ENCODE results near the gene RAB11FIP3.

RAB11FIP3 gene

DNA sequence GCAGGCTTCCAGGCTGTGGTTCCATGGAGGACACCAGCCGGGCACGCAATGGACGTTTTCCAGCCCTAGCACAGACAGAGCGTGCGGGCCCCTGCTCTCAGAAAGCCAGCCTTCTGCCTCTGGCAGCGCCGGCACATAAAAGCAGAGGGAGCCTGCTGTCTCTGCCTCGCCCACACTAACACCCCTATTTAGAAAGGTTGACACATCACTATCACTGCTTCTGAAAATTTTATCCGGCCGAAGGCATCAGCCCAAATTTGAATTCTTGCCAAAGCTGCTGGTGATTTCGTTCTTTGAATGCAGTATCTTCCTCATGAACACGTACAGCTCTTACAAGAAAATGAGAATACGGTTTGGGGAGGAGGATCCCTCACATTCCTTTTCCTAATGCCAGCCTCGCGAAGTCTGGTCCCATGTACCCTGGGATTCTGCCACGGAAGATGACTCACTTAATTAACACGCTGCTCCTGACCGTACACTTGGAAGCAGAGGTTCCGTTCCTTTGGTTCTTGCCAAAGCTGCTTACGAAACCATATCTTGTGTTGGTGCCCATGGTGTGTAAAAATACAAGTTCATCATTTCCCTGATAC lies 1.3 kb upstream of the RAB11FIP3 start:
- peak; percentile 46 for DNase-seq

DNA sequence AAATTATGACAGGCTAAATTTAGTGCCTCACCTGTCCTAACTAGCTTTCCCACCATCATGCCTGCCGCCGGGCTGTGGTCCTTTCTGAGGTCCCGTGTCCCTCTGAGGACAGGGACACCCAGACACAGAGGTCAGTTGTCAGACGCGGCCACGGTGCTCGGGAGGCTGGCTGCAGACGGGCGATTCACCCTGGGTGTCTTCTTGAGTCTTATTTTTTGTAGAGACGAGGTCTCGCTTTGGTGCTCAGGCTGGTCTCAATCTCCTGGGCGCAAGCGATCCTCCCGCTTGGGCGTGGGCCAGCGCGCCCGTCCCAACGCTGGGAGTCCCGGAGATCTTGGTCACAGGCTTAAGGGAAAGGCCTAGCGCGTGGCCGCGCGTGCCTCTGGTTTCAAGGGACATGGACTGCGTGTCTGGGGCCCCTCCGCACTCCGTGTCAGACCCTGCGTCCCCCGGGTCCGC lies 797 bp upstream of the RAB11FIP3 start:
- peak; percentile 58 for DNase-seq

GRCh38 chr16:425740-426114 lies 278 bp downstream of the RAB11FIP3 start:
- DNase-seq, result no peak

DNA sequence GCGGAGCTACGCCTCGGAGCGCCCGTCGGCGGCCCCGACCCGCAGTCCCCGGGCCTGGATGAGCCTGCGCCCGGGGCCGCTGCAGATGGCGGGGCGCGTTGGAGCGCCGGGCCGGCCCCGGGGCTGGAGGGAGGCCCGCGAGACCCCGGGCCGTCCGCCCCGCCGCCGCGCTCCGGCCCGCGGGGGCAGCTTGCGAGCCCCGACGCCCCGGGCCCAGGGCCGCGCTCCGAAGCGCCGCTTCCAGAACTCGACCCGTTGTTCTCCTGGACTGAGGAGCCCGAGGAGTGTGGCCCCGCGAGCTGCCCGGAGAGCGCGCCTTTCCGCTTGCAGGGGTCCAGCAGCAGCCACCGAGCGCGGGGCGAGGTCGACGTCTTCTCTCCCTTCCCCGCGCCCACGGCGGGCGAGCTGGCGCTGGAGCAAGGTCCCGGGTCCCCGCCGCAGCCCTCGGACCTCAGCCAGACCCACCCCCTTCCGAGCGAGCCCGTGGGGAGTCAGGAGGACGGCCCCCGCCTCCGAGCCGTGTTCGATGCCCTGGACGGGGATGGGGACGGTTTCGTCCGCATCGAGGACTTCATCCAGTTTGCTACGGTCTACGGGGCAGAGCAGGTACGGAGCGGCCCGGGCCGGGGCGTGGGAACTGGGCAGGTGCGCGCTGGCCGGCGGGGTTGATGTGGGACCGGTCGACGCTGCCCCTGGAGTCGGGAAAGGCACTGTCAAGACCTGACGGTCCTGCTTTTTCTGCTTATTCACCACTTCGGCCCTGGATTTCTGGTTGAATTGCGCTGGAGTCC lies 861 bp downstream of the RAB11FIP3 start:
- no peak for DNase-seq

- peak; percentile 10 for DNase-seq
Observed at GRCh38 chr16:426906-427249, 1.4 kb downstream of the RAB11FIP3 start.

DNA sequence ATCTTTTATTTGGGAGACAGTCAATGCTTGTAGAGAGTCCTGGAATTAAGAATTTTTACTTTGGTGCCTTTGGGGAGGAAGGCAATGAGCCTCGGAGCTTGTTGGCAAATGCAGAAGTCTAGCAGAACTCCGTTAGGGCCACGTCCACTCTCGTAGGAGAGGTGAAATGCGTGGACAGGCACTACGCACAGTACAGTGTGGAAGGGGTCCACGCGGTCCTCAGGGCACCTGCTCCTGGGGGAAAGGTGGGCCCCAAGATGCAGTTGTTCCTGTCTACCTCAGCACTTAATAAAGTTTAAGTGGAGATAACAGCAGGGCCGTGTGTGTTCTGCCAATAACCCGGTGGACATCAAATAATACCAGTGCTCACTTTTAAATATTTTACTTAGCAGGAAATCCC lies 1.8 kb downstream of the RAB11FIP3 start:
- DNase-seq, result no peak

- no peak for DNase-seq
Observed at GRCh38 chr16:430904-431303, 5.5 kb downstream of the RAB11FIP3 start.

- no peak for DNase-seq
Observed at GRCh38 chr16:440627-441026, 15.2 kb downstream of the RAB11FIP3 start.

GRCh38 chr16:441447-441846 lies 16.0 kb downstream of the RAB11FIP3 start:
- DNase-seq, result no peak

- DNase-seq, result no peak
Observed at GRCh38 chr16:442976-443375, 17.5 kb downstream of the RAB11FIP3 start.

- no peak for DNase-seq
Observed at GRCh38 chr16:444027-444426, 18.6 kb downstream of the RAB11FIP3 start.

- DNase-seq, result no peak
Observed at GRCh38 chr16:445566-445965, 20.1 kb downstream of the RAB11FIP3 start.

DNA sequence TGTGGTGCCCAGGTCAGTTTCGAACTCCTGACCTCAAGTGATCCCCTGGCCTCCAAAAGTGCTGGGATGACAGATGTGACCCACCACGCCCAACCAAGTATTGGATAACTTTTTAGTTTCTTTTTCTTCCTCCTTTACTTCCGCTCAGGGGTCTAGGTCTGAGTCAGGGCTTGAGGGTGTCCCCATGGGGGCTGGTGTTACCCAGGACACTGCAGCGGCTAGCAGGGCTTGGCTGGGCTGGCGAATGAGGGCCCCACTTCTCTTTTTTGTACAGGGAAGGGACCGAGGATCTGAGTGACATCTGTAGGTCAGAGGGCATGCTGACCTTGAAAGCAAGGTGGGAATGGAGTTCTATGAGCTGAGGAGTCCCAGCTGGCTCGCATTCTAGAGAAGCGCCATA lies 24.9 kb downstream of the RAB11FIP3 start:
- no peak for DNase-seq

GRCh38 chr16:450785-451512 lies 25.5 kb downstream of the RAB11FIP3 start:
- DNase-seq, result no peak

GRCh38 chr16:454397-454940 lies 29.0 kb downstream of the RAB11FIP3 start:
- DNase-seq, result no peak

DNA sequence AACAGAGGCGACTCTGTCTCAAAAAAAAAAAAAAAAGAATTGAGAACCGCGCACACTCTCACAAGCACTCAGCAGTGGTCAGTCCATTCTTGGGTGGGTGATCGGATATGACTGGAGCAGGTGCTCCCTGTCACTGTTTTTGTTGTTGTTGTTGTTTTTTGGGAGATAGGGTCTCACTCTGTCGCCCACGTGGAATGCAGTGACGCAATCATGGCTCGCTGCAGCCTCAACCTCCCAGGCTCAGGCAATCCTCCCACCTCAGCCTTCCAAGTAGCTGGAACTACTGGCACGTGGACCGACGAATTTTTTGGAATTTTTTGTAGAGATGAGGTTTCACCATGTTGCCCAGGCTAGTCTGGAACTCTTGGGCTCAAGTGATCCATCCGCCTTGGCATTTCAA lies 30.0 kb downstream of the RAB11FIP3 start:
- no peak for DNase-seq

- DNase-seq, result peak; percentile 33
Observed at GRCh38 chr16:456891-457483, 31.5 kb downstream of the RAB11FIP3 start.

- peak; percentile 45 for DNase-seq
Observed at GRCh38 chr16:457732-458400, 32.4 kb downstream of the RAB11FIP3 start.

DNA sequence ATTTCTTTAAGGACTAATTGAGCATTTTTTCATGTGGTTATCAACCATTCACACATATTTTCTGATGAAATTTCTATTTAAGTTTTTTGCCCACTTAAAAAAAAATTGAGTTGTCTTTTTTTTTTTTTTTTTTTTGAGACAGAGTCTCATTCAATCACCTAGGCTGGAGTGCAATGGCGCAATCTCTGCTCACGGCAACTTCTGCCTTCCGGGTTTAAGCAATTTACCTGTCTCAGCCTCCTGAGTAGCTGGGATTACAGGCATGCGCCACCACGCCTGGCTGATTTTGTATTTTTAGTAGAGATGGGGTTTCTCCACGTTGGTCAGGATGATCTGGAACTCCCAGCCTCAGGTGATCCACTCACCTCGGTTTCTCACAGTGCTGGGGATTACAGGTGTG lies 34.3 kb downstream of the RAB11FIP3 start:
- no peak for DNase-seq

DNA sequence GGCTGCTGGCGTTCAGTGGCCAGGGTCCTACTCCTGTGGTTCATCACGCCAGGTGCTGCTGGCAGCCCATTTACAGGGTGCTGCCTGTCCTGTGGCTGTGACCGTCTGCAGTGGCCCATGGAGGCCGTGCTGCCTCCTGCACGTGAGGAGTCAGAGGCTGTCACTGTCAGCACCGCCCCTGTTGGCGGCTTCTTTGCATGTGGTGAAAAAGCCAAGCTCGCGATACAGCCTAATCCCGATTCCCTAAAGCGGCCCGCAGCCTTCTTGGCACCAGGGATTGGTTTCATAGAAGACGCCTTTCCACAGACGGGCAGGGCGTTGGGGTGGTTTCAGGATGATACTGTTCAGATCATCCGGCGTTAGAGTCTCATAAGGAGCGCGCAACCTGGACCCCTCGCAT lies 35.3 kb downstream of the RAB11FIP3 start:
- DNase-seq, result no peak

GRCh38 chr16:463071-463470 lies 37.6 kb downstream of the RAB11FIP3 start:
- no peak for DNase-seq

DNA sequence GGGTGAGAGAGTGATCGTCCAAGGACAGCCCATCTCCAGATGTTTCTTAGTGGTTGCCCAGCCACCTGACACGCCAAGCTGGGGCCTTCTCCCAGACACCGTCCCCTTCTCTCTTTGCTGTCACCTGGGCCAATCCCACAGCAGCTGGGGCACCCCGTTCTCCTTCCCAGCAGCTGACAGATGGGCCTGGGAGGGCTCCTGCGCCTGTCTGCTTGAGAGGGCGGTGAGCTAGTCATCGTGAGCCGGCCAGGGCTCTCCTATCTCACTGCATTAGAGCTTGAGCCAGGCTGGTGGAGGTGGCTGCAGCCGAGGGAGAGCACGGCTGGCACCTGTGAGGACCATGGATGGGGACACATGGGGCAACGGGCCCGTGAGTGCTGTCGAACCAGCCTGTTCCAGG lies 41.2 kb downstream of the RAB11FIP3 start:
- DNase-seq, result no peak
